Adipose tissue (tissue), 3 donors: ENCODE results near the gene DNAJC2. TPM values are rescaled to one million over a fixed set of nuclear protein-coding genes. Genes with fewer than 3 reads are reported as not detected.
"Not testable (repeated sequence)": the region's sequence is repeated elsewhere in the genome, so short reads cannot be mapped to it uniquely, and the experiment has no call there.

Experiments
- H3K27ac ChIP-seq: one replicate; pipeline ENCODE4 v1.5.1; 2013; ENCODE audit warnings: low read depth, low read length
- WGBS, 3 donors: extraction: QIAGEN DNeasy Blood & Tissue Kit; methylation state at CpG; one replicate each; pipeline ENCODE4 v1.1.7; 2013; 5-methylcytosine and 5-hydroxymethylcytosine counted together
- polyA plus RNA-seq, 3 donors: library from polyadenylated mRNA; stranded (reverse); fragments of 200-250 nt; gene quantifications; one replicate each; pipeline ENCODE4 v1.2.3, GENCODE V29; 2013
- donor health status: healthy with polysubstance abuse.
- donor health status: Bipolar disorder and iron deficiency.
- donor health status: healthy.

DNAJC2 gene
- polyA plus RNA-seq, 3 donors = 10.4 to 19.5 (median 18.7) TPM

- 38 to 43% (median 39%) methylated on average over 3 of the region's 3 CpGs for WGBS, 3 donors
- not testable (repeated sequence) for H3K27ac ChIP-seq
Measured at GRCh38 chr7:103282802-103283427, 61.7 kb downstream of the DNAJC2 start.

DNA sequence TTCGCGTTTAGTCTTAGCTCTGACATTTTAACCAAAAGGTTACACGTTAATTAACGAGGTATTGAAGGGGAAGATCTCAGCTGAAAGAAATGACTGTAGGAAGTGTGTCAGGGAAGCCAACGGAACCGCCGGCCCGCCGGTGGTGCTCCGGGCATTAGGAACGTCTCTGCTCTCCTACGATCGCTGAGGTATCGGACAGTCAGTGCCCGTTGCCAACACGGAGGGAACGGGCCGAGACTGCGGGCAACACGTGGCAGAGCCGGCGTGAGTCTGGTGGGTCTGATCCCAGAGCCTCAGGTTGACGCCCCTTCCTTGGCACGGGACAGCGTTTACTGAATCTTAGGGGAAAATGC is 63.8 kb downstream of the DNAJC2 start:
- 0 to 2% (median 1%) methylated on average over 25 of the region's 25 CpGs for WGBS, 3 donors

DNA sequence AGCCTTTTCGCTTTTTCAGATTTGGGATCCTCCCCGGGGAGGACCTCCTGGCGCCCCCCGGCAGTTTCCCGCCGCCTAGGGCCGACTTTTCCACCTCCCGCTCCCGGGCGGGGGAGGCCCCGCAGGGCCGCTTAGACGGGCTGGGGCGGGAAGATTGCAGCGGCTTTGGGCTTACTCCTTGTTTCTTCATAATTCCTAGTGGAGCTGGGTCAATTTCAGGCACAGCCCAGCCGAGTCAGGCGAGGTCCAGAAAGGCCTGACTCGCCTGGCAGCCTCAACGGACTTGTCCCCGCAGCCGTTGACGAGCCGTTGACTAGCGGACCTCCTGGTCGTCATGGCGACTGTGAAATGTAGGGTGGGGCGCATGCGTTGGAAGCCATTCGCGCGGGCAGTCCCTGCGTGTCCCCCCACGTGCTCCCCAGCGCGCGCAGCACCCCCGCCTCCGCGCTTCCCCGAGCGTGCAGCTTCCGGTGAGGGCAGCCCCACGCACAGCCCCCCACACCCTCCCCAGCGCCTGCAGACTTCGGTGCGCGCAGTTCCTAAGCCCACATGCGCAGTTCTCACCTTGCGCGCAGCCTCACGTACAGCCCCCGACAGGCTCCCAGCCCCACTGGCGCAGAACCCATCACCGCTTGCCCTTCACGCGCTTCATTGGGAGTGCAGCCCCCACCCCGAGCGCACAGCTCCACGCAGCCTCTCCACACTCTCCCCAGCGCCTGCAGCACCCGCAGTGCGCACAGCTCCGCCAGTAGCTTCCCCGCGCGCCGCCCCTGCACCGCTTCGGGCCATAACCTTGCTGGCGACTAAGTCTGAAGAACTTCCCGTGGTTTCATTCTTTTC is 64.4 kb downstream of the DNAJC2 start:
- H3K27ac ChIP-seq = not testable (repeated sequence)
- WGBS, 3 donors = 1% methylated on average over 68 to 71 of the region's 71 CpGs

More for the DNA sequence above, 63.8 kb downstream of the DNAJC2 start:
- H3K27ac ChIP-seq = not testable (repeated sequence)

- H3K27ac ChIP-seq = not testable (repeated sequence)
- 1% methylated on average over 12 of the region's 12 CpGs for WGBS, 3 donors
Measured at GRCh38 chr7:103279636-103279962, 65.0 kb downstream of the DNAJC2 start.

DNA sequence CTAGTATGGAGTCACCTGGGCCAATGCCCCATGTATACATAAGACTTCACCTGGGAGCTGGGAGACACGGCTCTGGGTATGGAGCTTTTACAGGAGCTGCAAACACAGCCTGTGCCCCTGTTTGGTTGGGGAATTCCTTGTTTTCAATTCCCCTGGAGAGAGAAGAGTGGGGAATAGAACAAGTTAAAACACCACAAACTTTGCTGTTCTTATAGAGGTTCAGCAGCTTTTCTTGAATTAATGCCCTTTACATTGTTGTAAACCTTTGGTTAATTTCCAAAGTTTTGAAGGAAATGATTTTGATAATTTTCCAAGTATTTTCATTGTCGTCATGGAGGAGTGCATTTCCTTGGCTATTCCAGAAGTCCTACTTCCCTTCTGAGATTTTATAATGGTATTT is 66.4 kb downstream of the DNAJC2 start:
- H3K27ac ChIP-seq = not testable (repeated sequence)
- 72 to 82% (median 74%) methylated on average over 2 of the region's 2 CpGs for WGBS, 3 donors

- WGBS, 3 donors = 96 to 98% (median 97%) methylated on average over 15 to 24 of the region's 24 CpGs
- not testable (repeated sequence) for H3K27ac ChIP-seq
Measured at GRCh38 chr7:103274867-103275266, 69.7 kb downstream of the DNAJC2 start.

- WGBS, 3 donors = 77 to 90% (median 79%) methylated on average over 6 of the region's 6 CpGs
- not testable (repeated sequence) for H3K27ac ChIP-seq
Measured at GRCh38 chr7:103273374-103273773, 71.2 kb downstream of the DNAJC2 start.

DNA sequence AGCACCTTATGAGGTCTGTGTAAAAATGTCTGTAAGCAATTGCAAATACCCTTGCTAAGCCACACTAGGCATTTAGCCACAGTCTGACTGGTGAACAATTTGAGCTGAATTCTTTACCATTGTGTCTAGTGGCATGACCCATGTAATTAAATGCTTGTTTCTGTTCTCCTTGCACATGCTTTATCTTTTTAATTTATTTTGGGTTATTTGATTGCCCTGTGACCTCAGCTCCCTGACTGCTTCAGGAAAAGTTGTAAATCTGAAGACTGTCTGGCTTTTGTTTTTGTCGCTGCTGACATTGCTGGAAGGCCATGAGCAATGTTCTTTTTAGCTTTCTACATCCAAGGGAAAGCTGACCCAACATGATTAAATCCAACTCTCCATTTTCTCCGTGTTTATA is 78.3 kb downstream of the DNAJC2 start:
- WGBS, 3 donors = 51 to 60% (median 52%) methylated on average over 2 of the region's 2 CpGs
- not testable (repeated sequence) for H3K27ac ChIP-seq

GRCh38 chr7:103264054-103264453 is 80.5 kb downstream of the DNAJC2 start:
- H3K27ac ChIP-seq = not testable (repeated sequence)
- WGBS, 3 donors = 86 to 95% (median 90%) methylated on average over 2 of the region's 2 CpGs

Other genes with a start within 250 kb of the DNAJC2 start
- gene NAPEPLD, start 195.7 kb downstream of the DNAJC2 start, polyA plus RNA-seq = 1 to 10 TPM; 2.2 to 5.1 (median 2.6) TPM
- gene PMPCB, start 47.3 kb downstream of the DNAJC2 start, polyA plus RNA-seq = 10 to 100 TPM; 44.3 to 64.9 (median 45.7) TPM
- gene PSMC2, start 2.9 kb upstream of the DNAJC2 start, polyA plus RNA-seq = 100 to 1,000 TPM in 1 of 3 donors, 10 to 100 TPM in 2; 37.5 to 111 (median 96.7) TPM
- under 1 TPM in 2 of 3 donors, not detected in 1; 0.04 to 0.06 TPM for gene SLC26A5, start 101.4 kb upstream of the DNAJC2 start, polyA plus RNA-seq